ENCODE results near the gene CGN.

Gene CGN

DNA sequence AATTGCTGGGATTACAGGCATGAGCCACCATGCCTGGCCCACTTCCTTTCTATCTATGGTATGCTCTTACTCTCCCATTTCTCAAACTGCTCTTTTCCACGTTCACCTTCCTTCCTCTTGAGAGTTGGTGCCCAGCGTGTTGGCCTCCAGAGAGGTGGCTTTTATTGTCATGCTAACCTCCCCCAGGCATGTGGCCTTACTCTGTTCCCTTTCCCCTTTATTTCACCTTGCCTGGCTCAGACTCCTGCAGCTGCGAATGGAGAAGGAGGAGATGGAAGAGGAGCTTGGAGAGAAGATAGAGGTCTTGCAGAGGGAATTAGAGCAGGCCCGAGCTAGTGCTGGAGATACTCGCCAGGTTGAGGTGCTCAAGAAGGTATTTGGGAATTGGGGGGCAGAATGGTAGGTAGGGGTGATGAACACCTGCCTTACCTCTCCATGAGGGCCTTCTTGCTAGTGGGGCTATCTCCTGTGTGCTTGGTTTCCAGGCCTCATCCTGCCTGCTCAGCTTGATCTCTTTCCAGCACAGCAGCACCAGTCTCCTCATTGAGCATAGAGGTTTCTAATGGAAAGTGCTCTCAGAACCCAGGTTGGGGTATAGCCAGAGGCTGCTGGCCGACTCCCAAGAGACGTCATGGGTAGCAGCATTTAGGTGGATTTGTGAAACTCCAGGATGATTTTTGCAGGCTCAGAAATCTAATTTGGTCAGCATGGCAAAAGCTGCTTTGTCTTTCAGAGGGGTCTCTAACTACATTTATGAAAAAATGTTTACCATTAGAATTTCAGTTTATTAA lies 15.7 kb downstream of the CGN start:
- Mint-ChIP-seq H3K4me1 (ENCODE audit: low read depth) (no peaks in the 10 kb centered on the region), H3K9me3 (no peaks in the 10 kb centered on the region), H3K27me3 (no peaks in the 10 kb centered on the region), H3K27ac (no peak overlapping the region), H3K36me3 (ENCODE audit: low read depth) (no peaks in the 10 kb centered on the region), H3K4me3 (no peak overlapping the region)

DNA sequence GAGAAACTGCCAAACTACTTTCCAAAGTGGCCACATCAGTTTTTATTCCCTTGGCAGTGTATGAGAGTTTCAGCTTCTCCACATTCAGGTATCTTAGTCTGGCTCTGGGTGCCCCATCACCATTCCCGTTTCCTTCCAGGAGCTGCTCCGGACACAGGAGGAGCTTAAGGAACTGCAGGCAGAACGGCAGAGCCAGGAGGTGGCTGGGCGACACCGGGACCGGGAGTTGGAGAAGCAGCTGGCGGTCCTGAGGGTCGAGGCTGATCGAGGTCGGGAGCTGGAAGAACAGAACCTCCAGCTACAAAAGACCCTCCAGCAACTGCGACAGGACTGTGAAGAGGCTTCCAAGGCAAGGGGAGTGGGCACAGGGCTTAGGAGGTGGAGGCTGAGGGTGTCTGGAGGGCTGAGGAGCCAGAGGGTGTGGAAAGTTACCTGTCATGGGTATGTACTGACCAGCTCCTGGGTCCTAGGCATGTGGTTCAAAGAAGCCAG lies 18.1 kb downstream of the CGN start:
- Mint-ChIP-seq H3K27me3 (no peaks in the 10 kb centered on the region), H3K4me1 (ENCODE audit: low read depth) (no peaks in the 10 kb centered on the region), H3K9me3 (no peaks in the 10 kb centered on the region), H3K4me3 (no peak overlapping the region), H3K36me3 (ENCODE audit: low read depth) (no peaks in the 10 kb centered on the region), H3K27ac (no peak overlapping the region)

DNA sequence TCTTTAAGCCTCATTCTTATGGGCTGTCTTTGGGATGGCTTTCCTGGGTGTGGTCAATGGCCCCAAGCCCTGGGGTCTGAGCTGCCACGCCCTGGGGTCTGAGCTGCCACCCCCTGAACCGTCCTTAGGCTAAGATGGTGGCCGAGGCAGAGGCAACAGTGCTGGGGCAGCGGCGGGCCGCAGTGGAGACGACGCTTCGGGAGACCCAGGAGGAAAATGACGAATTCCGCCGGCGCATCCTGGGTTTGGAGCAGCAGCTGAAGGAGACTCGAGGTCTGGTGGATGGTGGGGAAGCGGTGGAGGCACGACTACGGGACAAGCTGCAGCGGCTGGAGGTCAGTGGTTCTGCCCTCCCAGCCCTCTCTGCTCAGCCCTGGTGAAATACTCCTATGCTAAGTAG lies 18.6 kb downstream of the CGN start:
- Mint-ChIP-seq H3K4me1 (ENCODE audit: low read depth) (no peaks in the 10 kb centered on the region), H3K36me3 (ENCODE audit: low read depth) (no peaks in the 10 kb centered on the region), H3K27me3 (no peaks in the 10 kb centered on the region), H3K27ac (no peak overlapping the region), H3K9me3 (no peaks in the 10 kb centered on the region), H3K4me3 (no peak overlapping the region)

DNA sequence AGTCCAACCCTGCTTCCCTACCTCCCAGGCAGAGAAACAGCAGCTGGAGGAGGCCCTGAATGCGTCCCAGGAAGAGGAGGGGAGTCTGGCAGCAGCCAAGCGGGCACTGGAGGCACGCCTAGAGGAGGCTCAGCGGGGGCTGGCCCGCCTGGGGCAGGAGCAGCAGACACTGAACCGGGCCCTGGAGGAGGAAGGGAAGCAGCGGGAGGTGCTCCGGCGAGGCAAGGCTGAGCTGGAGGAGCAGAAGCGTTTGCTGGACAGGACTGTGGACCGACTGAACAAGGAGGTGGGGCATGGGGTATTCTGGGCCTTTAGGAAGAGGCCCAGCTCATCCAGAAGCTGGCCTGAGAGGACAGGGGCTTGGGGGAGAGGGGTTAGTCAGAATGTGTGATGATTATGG lies 19.3 kb downstream of the CGN start:
- Mint-ChIP-seq H3K4me3 (no peak overlapping the region), H3K27me3 (no peaks in the 10 kb centered on the region), H3K4me1 (ENCODE audit: low read depth) (no peaks in the 10 kb centered on the region), H3K36me3 (ENCODE audit: low read depth) (no peaks in the 10 kb centered on the region), H3K9me3 (no peaks in the 10 kb centered on the region), H3K27ac (no peak overlapping the region)

DNA sequence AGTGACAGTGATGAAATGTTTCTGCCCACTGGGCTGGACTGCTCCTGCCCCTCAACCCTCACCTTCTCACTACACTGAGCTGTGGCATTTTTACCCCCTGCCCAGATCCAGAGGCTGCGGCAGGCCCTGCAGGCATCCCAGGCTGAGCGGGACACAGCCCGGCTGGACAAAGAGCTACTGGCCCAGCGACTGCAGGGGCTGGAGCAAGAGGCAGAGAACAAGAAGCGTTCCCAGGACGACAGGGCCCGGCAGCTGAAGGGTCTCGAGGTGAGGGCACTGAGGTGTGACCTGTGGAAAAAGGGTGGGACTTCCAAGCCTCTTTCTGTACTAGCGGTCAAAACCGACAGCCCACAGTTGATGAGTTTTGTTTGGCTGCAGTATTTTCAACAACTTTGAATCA lies 22.7 kb downstream of the CGN start:
- no peaks in the 10 kb centered on the region for H3K4me1 Mint-ChIP-seq (ENCODE audit: low read depth)
- no peaks in the 10 kb centered on the region for H3K27me3 Mint-ChIP-seq
- no peaks in the 10 kb centered on the region for H3K9me3 Mint-ChIP-seq
- H3K36me3 Mint-ChIP-seq (ENCODE audit: low read depth): no peaks in the 10 kb centered on the region
- no peak overlapping the region for H3K27ac Mint-ChIP-seq
- H3K4me3 Mint-ChIP-seq: no peak overlapping the region

DNA sequence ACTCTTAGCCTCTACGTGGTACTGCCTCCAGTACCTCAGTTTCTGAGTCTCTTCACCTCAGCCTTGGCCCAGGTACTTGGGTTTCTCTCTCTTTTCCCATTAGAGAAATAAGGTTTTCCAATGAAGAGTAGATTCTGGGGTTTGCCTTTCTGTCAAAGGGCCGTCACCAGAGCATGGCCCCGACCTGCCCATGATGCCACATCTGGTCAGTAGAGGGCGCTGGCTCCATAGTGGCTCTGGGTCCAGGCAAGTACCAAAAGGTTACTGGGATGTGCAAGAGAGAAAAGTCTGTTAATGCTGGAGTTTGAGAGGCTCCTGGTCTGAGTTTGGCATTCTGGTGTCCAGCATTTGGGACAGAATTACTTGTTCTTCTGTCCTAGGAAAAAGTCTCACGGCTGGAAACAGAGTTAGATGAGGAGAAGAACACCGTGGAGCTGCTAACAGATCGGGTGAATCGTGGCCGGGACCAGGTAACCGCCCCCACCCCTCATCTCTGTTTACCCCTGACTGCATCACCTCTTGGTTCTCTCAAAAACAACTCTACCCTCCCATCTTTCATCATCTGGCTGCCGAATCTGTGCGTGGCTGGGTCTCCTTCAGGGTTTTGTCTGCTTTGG lies 23.6 kb downstream of the CGN start:
- no peaks in the 10 kb centered on the region for H3K27me3 Mint-ChIP-seq
- no peak overlapping the region for H3K4me3 Mint-ChIP-seq
- no peaks in the 10 kb centered on the region for H3K9me3 Mint-ChIP-seq
- H3K27ac Mint-ChIP-seq: no peak overlapping the region
- H3K4me1 Mint-ChIP-seq (ENCODE audit: low read depth): no peaks in the 10 kb centered on the region
- no peaks in the 10 kb centered on the region for H3K36me3 Mint-ChIP-seq (ENCODE audit: low read depth)

DNA sequence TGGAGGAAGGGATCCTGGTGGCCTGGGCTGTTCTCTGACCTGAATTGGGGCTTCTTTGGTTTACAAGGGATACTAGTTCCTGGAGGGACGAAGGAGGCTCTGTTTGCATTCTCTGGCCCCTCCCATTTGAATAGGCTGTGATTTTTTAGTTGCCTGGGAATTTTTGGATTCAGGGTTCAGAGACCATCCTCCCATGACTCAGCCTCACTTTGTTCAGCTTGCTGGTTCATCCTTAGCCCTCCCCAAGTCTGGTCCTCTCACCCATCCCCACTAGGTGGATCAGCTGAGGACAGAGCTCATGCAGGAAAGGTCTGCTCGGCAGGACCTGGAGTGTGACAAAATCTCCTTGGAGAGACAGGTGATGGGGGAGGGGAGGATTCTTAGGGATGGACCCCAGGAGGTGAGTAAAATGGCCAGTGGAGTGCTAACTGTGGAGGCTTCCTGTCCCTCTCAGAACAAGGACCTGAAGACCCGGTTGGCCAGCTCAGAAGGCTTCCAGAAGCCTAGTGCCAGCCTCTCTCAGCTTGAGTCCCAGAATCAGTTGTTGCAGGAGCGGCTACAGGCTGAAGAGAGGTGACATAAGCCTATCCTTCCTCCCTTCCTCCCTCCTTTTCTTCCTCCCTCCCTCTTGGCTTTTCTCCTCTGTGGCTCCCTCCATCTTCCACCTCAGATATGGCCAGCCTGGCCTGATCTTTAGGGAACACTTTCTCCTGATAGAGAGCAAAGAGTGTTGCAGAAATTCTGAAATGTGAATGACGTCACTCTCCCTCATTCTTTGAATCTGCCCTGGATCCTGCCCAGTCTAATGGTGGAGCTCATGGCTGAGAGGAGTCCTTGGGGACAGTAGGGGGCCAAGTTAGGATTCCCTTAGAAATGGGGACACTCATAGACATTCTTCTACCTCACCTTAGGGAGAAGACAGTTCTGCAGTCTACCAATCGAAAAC lies 24.4 kb downstream of the CGN start:
- no peaks in the 10 kb centered on the region for H3K36me3 Mint-ChIP-seq (ENCODE audit: low read depth)
- H3K9me3 Mint-ChIP-seq: no peaks in the 10 kb centered on the region
- no peak overlapping the region for H3K27ac Mint-ChIP-seq
- peaks cover 6% of the 10 kb centered on the region for H3K4me1 Mint-ChIP-seq (ENCODE audit: low read depth)
- no peak overlapping the region for H3K4me3 Mint-ChIP-seq
- no peaks in the 10 kb centered on the region for H3K27me3 Mint-ChIP-seq

DNA sequence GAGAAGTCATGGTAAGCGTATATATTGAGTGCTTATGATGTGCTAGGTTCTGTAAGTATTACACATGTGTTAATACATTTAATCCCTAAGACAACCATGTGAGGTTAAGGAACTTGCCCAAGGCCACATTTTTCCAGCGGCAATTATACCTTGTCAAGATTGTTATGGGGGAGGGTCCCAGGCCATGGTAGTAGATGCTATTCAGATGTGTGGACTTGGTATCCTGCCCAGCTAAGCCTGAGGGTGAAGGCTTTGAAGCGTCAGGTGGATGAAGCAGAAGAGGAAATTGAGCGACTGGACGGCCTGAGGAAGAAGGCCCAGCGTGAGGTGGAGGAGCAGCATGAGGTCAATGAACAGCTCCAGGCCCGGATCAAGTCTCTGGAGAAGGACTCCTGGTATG lies 25.3 kb downstream of the CGN start:
- Mint-ChIP-seq H3K27ac (no peak overlapping the region), H3K27me3 (peaks cover 3% of the 10 kb centered on the region), H3K4me3 (no peak overlapping the region), H3K4me1 (ENCODE audit: low read depth) (peaks cover 15% of the 10 kb centered on the region), H3K36me3 (ENCODE audit: low read depth) (no peaks in the 10 kb centered on the region), H3K9me3 (no peaks in the 10 kb centered on the region)

DNA sequence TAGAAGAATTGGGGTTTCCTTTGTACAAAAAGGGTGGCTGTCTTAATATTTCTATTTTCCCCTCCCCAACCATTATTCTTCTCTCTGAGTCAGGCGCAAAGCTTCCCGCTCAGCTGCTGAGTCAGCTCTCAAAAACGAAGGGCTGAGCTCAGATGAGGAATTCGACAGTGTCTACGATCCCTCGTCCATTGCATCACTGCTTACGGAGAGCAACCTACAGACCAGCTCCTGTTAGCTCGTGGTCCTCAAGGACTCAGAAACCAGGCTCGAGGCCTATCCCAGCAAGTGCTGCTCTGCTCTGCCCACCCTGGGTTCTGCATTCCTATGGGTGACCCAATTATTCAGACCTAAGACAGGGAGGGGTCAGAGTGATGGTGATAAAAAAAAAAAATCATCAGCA lies 25.9 kb downstream of the CGN start:
- H3K9me3 Mint-ChIP-seq: no peaks in the 10 kb centered on the region
- no peak overlapping the region for H3K27ac Mint-ChIP-seq
- no peaks in the 10 kb centered on the region for H3K36me3 Mint-ChIP-seq (ENCODE audit: low read depth)
- peaks cover 19% of the 10 kb centered on the region for H3K4me1 Mint-ChIP-seq (ENCODE audit: low read depth)
- H3K27me3 Mint-ChIP-seq: peaks cover 9% of the 10 kb centered on the region
- no peak overlapping the region for H3K4me3 Mint-ChIP-seq

DNA sequence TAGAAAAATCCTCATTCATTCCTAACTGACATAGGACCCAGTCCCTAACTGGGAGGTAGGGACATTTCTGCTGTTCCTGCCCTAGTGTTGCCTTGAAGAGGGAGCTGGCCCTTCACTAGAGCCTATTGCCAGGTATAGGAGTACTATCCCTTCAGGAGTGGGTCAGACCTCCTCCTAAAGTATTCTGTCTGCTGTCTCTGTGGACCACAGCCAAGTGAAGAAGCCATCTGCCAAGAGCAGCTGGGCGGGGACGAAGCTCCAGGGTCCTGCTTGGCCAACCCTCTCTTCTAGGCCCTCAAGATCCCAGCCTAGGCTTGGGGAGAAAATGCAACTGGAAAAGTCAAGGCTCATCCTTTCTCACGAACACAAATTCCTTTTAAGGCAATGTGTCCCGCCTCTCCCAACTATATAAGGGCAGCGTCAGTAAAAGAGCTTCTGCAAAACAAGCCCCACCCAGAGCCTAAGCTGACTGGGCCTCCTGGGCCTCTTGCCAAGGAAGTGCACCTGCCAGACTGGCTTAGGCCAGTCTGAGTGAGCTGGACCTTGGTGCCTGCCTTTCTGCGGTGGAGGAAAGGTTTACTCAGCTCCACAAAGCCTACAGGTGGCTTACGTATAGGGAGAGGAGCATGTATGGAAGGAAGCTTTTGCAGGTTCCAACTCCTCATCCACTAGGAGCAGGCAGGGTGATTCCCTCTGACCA lies 28.3 kb downstream of the CGN start:
- H3K27ac Mint-ChIP-seq: no peak overlapping the region
- H3K36me3 Mint-ChIP-seq (ENCODE audit: low read depth): no peaks in the 10 kb centered on the region
- H3K9me3 Mint-ChIP-seq: no peaks in the 10 kb centered on the region
- peaks cover 19% of the 10 kb centered on the region for H3K4me1 Mint-ChIP-seq (ENCODE audit: low read depth)
- peak overlapping the region; percentile 90 for H3K4me3 Mint-ChIP-seq
- peaks cover 18% of the 10 kb centered on the region for H3K27me3 Mint-ChIP-seq

DNA sequence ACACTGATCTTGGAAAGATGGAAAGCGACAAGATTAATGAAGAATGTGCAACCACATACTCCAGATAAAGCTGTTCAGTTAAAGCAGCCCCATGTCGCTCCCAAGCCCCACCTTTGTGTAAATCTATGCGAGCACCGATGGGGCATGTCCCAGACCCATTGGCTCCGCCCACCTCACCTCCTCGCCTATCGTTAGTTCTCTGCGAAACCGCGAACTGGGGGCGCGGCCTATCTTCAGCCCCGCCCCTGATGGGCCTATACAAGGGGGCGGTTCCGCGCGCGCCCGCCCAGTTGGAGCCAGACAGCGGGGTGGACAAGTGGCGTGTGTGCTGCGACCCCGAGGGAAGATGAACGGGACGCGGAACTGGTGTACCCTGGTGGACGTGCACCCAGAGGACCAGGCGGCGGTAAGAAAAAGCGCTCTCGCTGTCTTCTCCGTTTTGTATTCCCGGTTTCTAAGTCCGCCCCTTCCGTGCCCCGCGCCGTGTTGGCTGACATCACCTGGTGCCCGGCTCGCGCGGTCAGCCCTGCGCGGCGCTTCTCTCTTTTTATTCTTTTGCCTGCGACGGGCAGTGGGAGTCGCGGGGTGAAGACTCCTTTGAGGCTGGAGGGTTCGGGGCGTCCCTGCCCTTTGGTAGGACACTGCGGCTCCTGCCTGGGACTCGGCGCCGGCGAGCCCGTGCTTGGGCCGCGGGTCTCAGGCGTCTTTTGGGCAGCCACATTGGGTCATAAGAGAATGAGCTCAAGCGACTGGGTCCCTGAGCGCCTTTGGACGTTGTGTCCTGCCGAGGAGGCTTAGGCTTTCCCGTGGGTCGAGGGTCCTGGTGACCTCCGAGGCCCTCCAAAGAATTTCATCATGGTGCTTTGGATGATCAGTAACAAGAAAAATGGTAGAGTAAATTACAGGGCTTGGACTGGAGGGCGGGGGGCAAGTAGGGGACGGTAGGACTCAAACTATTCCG lies 29.1 kb downstream of the CGN start, which contains the start of gene TUFT1:
Gene TUFT1 (plus strand): TSS at position 289 of the 961 bp plus-strand sequence. CDS start 58 bp downstream, at position 347.
- H3K27me3 Mint-ChIP-seq: peaks cover 18% of the 10 kb centered on the region
- H3K4me3 Mint-ChIP-seq: peak within 1 kb of the TSS; percentile 90
- H3K9me3 Mint-ChIP-seq: no peaks in the 10 kb centered on the region
- peaks cover 19% of the 10 kb centered on the region for H3K4me1 Mint-ChIP-seq (ENCODE audit: low read depth)
- H3K27ac Mint-ChIP-seq: no peak within 1 kb of the TSS
- no peaks in the 10 kb centered on the region for H3K36me3 Mint-ChIP-seq (ENCODE audit: low read depth)

DNA sequence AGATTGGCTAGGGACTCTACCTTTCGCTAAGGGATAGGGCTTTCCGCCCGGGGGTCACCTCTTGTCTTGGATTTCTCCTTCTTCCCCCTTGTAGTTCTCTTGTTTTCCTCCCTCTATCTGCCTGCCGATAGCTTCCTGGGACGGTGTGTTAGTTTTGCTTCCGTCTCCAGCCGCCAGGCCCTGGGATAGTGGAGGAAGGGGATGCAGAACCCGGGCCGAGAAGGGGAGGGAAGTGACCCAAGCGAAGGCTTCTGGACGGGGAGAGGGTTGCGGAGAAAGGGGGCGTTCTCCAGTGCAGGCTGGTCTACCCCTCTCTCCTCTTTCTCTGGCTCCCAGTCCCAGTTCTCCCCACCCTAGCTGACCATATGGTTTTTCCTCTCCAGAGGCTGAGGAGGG lies 29.8 kb downstream of the CGN start:
- Mint-ChIP-seq H3K27ac (no peak overlapping the region), H3K4me3 (peak overlapping the region; percentile 90), H3K9me3 (no peaks in the 10 kb centered on the region), H3K36me3 (ENCODE audit: low read depth) (no peaks in the 10 kb centered on the region), H3K4me1 (ENCODE audit: low read depth) (peaks cover 19% of the 10 kb centered on the region), H3K27me3 (peaks cover 18% of the 10 kb centered on the region)

DNA sequence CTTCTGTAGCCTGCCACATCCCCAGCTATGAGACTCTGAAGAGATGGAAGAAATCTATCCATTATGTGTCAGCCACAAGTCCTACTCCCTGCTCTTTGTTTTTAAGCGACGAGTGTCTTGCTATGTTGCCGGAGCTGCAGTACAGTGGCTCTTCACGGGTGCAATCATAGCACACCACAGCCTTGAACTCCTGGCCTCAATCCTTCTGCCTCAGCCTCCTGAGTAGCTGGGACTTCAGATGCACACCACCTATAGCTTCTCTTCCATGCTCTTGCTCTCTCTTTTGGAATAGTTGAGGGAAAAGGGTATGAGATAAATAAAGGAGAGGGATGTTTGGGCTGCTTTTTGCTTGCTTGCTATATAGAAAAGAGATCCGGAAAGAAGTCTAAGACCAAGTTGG lies 30.6 kb downstream of the CGN start:
- peaks cover 18% of the 10 kb centered on the region for H3K27me3 Mint-ChIP-seq
- no peaks in the 10 kb centered on the region for H3K9me3 Mint-ChIP-seq
- H3K4me3 Mint-ChIP-seq: peak overlapping the region; percentile 90
- H3K36me3 Mint-ChIP-seq (ENCODE audit: low read depth): no peaks in the 10 kb centered on the region
- H3K4me1 Mint-ChIP-seq (ENCODE audit: low read depth): peaks cover 19% of the 10 kb centered on the region
- H3K27ac Mint-ChIP-seq: no peak overlapping the region
